ENCODE data around the gene FZD8. TPM values are rescaled to one million over a fixed set of nuclear protein-coding genes. Genes with fewer than 3 reads are reported as not detected.
A peak's percentile ranks its signal among the peaks of the same experiment; 100 is the strongest.

Gene FZD8
- total RNA-seq, 4 donors from 2014 or later: 0.53 to 2.3 (median 1.4) TPM

DNA sequence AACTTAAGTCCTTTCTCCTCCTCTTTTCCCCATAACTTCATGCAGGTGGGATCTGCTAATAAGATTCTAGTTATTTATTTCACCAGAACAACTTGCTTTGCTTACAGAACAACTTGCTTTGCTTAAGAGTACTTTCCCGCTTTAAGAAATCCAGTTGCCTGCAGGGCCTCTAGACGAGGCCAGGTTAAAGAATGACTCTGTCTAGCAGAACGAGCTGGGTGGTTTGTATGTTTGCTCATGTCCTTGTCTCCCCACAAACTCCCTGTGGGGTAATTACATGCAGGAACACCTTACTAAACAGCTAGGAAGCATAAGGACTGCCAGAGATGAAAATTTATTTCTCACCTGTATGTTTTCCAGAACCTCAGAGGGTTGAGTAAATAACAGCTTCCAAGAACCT lies 8.8 kb upstream of the FZD8 start:
- Histone ChIP-seq H3K27ac (no peak overlapping the region), H3K4me1 (no peaks in the 10 kb centered on the region), H3K9me3 (no peaks in the 10 kb centered on the region), H3K36me3 (no peaks in the 10 kb centered on the region), H3K27me3 (peaks cover 0 to 5% (median 0%) of the 10 kb centered on the region in 4 donors), H3K4me3 (no peak overlapping the region)
- no peak for DNase-seq
- TF ChIP-seq, protein P1, sequence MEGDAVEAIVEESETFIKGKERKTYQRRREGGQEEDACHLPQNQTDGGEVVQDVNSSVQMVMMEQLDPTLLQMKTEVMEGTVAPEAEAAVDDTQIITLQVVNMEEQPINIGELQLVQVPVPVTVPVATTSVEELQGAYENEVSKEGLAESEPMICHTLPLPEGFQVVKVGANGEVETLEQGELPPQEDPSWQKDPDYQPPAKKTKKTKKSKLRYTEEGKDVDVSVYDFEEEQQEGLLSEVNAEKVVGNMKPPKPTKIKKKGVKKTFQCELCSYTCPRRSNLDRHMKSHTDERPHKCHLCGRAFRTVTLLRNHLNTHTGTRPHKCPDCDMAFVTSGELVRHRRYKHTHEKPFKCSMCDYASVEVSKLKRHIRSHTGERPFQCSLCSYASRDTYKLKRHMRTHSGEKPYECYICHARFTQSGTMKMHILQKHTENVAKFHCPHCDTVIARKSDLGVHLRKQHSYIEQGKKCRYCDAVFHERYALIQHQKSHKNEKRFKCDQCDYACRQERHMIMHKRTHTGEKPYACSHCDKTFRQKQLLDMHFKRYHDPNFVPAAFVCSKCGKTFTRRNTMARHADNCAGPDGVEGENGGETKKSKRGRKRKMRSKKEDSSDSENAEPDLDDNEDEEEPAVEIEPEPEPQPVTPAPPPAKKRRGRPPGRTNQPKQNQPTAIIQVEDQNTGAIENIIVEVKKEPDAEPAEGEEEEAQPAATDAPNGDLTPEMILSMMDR (IDR thresholded peaks at IDR 0.05): no peak
- TF ChIP-seq POLR2A (IDR thresholded peaks at IDR 0.05): no peak
- intact Hi-C loops (cut with DNase I): no loop called here
- WGBS, 2 donors: 14 to 35% methylated on average over 3 of the region's 3 CpGs

DNA sequence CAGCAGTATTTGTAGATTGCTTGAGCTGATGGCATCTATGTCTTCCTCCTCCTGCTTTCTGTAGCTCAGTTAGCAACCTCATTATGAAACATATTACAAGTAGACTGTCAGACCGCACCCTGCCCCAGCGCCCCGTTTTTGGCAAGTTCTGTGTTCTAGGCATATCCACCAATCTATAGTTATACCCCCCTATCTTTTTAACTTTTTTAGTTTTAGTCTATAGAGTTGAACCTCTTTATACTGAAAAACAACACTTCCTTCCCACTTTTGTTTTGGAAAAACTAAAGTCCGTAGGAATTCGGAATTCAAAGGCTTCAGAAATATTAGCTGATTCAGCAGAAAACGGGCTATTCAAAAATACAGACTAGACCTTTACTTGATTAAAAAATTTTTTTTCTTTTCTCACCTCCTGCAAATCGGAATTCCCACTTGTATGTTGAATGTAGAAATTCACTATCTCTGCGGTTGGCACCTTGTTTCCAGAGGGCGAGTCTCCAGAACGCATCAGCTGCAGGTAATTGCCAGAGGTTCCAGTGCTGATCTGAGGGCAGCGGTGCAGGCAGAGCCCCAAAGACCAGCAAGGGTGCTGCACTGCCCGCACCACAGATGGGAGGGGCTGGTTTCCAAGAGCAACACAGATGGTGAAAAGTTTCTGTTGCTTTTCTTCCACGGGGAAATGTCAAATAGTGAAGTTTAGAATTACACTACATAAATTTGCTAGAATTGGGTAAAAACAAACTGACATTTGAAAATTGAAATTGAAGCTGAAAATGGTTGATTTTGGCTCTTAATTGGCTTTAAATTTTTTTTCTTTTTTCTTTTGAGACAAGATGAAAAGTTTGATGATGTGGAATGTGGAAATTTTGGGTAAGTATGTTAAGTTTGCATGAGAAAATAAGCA lies 2.2 kb upstream of the FZD8 start:
- no peak for TF ChIP-seq POLR2A (IDR thresholded peaks at IDR 0.05)
- TF ChIP-seq, protein P1 (IDR thresholded peaks at IDR 0.05): no peak
- intact Hi-C loops (cut with DNase I): no loop called here
- Histone ChIP-seq H3K27me3 (peaks cover 0 to 36% (median 0%) of the 10 kb centered on the region in 4 donors), H3K4me1 (peaks cover 13 to 47% (median 26%) of the 10 kb centered on the region in 3 donors), H3K9me3 (no peaks in the 10 kb centered on the region), H3K4me3 (peak overlapping the region; percentile 65 to 85 (median 70)), H3K36me3 (no peaks in the 10 kb centered on the region), H3K27ac (peak overlapping the region in 3 of 4 donors; percentile 11 to 56 (median 32))
- 7 to 17% methylated on average over 13 of the region's 13 CpGs for WGBS, 2 donors
- no peak for DNase-seq

DNA sequence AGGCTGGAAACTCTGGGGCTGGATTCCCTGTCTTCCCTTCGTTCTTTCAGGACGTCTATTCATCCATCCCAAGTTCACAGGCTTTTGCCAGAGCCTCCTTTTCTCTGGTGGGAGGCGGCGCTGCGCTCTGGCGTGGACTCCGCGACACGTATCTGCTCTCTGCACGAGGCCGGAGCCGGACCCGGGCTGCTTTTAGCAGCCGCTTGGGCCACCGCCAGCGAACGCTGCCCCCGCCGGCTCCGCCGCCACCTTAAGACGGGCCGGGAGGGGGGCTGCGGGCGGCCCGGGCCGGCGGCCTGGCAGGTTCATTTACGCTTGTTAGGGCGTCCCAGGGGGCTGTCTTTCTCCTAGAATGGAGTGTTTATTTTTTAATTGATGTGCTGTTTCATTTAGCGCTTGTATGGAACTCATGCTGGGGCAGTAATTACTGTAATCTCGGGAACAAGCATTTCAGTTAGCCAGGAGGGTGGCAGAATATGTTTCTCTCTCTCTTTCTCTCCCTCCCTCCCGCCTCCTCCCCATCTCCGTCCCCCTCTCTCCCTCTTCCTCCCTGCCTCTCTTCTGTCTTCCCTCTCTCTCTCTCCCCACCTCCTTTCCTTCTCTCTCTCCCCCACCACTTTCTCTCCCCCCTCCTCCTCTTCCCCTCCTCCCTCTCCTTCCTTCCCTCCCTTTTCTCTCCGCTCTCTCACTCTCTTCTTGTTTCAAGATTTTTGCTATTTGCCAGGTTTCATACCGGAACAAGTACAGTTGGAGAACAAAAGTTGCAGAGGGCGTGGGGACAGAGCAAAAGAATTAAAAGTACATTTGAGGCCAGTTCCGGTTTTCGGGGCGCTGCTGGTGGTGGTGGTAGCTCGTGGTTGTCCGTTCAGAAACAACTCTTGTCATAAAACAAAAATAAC lies 1.3 kb upstream of the FZD8 start:
- intact Hi-C loops (cut with DNase I): no loop called here
- Histone ChIP-seq H3K27me3 (peaks cover 0 to 45% (median 0%) of the 10 kb centered on the region in 4 donors), H3K36me3 (no peaks in the 10 kb centered on the region), H3K4me3 (peak overlapping the region; percentile 65 to 85 (median 70)), H3K27ac (peak overlapping the region in 3 of 4 donors; percentile 32 to 74 (median 56)), H3K4me1 (peaks cover 13 to 47% (median 26%) of the 10 kb centered on the region in 3 donors), H3K9me3 (no peaks in the 10 kb centered on the region)
- WGBS, 2 donors: 0 to 1% methylated on average over 29 to 33 of the region's 42 CpGs
- TF ChIP-seq POLR2A (IDR thresholded peaks at IDR 0.05): no peak
- TF ChIP-seq, protein P1 (IDR thresholded peaks at IDR 0.05): no peak
- DNase-seq: no peak

DNA sequence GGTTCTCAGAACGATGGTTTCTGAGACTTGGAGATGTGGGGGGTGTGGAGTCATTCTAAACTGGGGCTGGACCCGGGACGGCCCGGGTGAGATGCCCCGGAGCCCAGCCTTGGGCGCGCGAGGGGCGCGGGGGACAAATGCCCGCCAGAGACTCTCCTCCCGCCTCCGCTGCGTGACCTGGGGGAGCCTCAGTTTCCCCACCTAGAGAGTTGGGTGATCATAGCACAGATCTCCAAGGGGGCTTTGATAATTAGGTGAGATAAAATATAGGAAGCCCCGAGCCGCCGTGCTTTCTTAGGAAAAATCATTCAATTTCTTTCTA lies 658 bp upstream of the FZD8 start:
- H3K4me1 ChIP-seq: peaks cover 13 to 47% (median 26%) of the 10 kb centered on the region in 3 donors
- no peak for DNase-seq
- H3K9me3 ChIP-seq: no peaks in the 10 kb centered on the region
- intact Hi-C loops (cut with DNase I): no loop called here
- 0% methylated on average over 4 to 8 of the region's 17 CpGs for WGBS, 2 donors
- H3K27ac ChIP-seq: peak overlapping the region in 2 of 4 donors; percentile 32 to 74
- peaks cover 0 to 52% (median 0%) of the 10 kb centered on the region in 4 donors for H3K27me3 ChIP-seq
- H3K4me3 ChIP-seq: peak overlapping the region; percentile 65 to 85 (median 70)
- no peaks in the 10 kb centered on the region for H3K36me3 ChIP-seq
- TF ChIP-seq, protein P1 (IDR thresholded peaks at IDR 0.05): no peak
- TF ChIP-seq POLR2A (IDR thresholded peaks at IDR 0.05): no peak
